Left hindlimb (tissue), 1 donor: ENCODE data around the gene WRNIP1.
"Not testable (repeated sequence)": the region's sequence is repeated elsewhere in the genome, so short reads cannot be mapped to it uniquely, and the experiment has no call there.

ENCODE experiments used
- DNase-seq: peaks from one replicate; pipeline ENCODE4 v3.0.0-alpha.2; 2018

The WRNIP1 gene

GRCh38 chr6:2741756-2742155 lies 23.4 kb upstream of the WRNIP1 start:
- no peak for DNase-seq

- DNase-seq, result no peak
Observed at GRCh38 chr6:2743280-2744208, 21.6 kb upstream of the WRNIP1 start.

- DNase-seq, result no peak
Observed at GRCh38 chr6:2744209-2744771, 20.9 kb upstream of the WRNIP1 start.

GRCh38 chr6:2744778-2745177 lies 20.4 kb upstream of the WRNIP1 start:
- no peak for DNase-seq

- no peak for DNase-seq
Observed at GRCh38 chr6:2745246-2745645, 19.9 kb upstream of the WRNIP1 start.

GRCh38 chr6:2746557-2747061 lies 18.6 kb upstream of the WRNIP1 start:
- no peak for DNase-seq

- DNase-seq, result no peak
Observed at GRCh38 chr6:2748183-2748582, 17.0 kb upstream of the WRNIP1 start.

GRCh38 chr6:2749969-2750600 lies 15.1 kb upstream of the WRNIP1 start:
- DNase-seq, result peak; percentile 77

- DNase-seq, result no peak
Observed at GRCh38 chr6:2750832-2751231, 14.4 kb upstream of the WRNIP1 start, which contains the start of gene MYLK4. MYLK4 (minus strand) TSS chr6:2750922; CDS start chr6:2749294, 1,628 bp downstream.

GRCh38 chr6:2751871-2752270 lies 13.3 kb upstream of the WRNIP1 start:
- DNase-seq, result no peak

GRCh38 chr6:2752477-2753109 lies 12.6 kb upstream of the WRNIP1 start:
- DNase-seq, result no peak

GRCh38 chr6:2753110-2753489 lies 12.1 kb upstream of the WRNIP1 start:
- DNase-seq, result no peak

GRCh38 chr6:2753743-2754142 lies 11.4 kb upstream of the WRNIP1 start:
- DNase-seq, result no peak

GRCh38 chr6:2754393-2754792 lies 10.8 kb upstream of the WRNIP1 start:
- DNase-seq, result no peak

- no peak for DNase-seq
Observed at GRCh38 chr6:2754911-2755310, 10.3 kb upstream of the WRNIP1 start.

- DNase-seq, result no peak
Observed at GRCh38 chr6:2755456-2755855, 9.7 kb upstream of the WRNIP1 start.

GRCh38 chr6:2756241-2756640 lies 9.0 kb upstream of the WRNIP1 start:
- no peak for DNase-seq

GRCh38 chr6:2756687-2757224 lies 8.4 kb upstream of the WRNIP1 start:
- DNase-seq, result no peak

- DNase-seq, result no peak
Observed at GRCh38 chr6:2758980-2759379, 6.2 kb upstream of the WRNIP1 start.

- no peak for DNase-seq
Observed at GRCh38 chr6:2760882-2761842, 4.0 kb upstream of the WRNIP1 start.

- not testable (repeated sequence) for DNase-seq
Observed at GRCh38 chr6:2762868-2763267, 2.3 kb upstream of the WRNIP1 start.
